ENCODE data around the gene ERI3. TPM values are rescaled to one million over a fixed set of nuclear protein-coding genes. Genes with fewer than 3 reads are reported as not detected.

Gene ERI3
- total RNA-seq, 1 donor from 2014 or later = 72.7 TPM

- TF ChIP-seq CTCF (conservative IDR thresholded peaks at IDR 0.05) = no peak
- Mint-ChIP-seq H3K4me1 (ENCODE audit: unreplicated experiment) (peaks cover 25% of the 10 kb centered on the region), H3K4me3 (no peak overlapping the region), H3K27ac (no peak overlapping the region), H3K9me3 (no peaks in the 10 kb centered on the region), H3K27me3 (no peaks in the 10 kb centered on the region), H3K36me3 (peaks cover 32% of the 10 kb centered on the region)
- no peak for DNase-seq (ENCODE audit: extremely low spot score, unreplicated experiment)
These were observed 32.7 kb downstream of the ERI3 start for GRCh38 chr1:44322367-44322766.

DNA sequence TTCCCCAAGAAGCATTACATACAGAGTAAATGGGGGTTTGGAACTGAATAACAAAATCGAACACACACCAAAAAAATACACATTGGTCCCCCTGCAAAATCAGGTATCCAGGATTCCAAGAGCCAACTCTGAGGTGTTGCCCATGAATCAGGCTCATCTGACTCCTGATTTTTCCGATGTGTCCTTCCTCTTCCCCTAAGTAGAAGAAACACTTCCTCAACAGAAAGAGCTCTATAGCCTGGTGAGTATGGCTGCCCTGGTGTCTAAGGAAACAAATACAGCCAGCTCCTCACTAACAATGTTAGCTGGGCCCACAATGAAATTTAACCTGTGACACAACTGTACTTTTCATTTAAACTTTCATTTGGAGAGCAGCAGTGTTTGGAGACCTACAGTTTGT, 33.6 kb downstream of the ERI3 start:
- no peaks in the 10 kb centered on the region for H3K9me3 Mint-ChIP-seq
- DNase-seq (ENCODE audit: extremely low spot score, unreplicated experiment) = no peak
- no peaks in the 10 kb centered on the region for H3K27me3 Mint-ChIP-seq
- H3K36me3 Mint-ChIP-seq = peaks cover 35% of the 10 kb centered on the region
- H3K27ac Mint-ChIP-seq = no peak overlapping the region
- peaks cover 28% of the 10 kb centered on the region for H3K4me1 Mint-ChIP-seq (ENCODE audit: unreplicated experiment)
- no peak for TF ChIP-seq CTCF (conservative IDR thresholded peaks at IDR 0.05)
- H3K4me3 Mint-ChIP-seq = no peak overlapping the region

GRCh38 chr1:44318097-44319088, 36.7 kb downstream of the ERI3 start:
- Mint-ChIP-seq H3K27me3 (no peaks in the 10 kb centered on the region), H3K27ac (peak overlapping the region; percentile 30), H3K4me1 (ENCODE audit: unreplicated experiment) (peaks cover 24% of the 10 kb centered on the region), H3K9me3 (no peaks in the 10 kb centered on the region), H3K4me3 (no peak overlapping the region), H3K36me3 (peaks cover 28% of the 10 kb centered on the region)
- TF ChIP-seq CTCF (conservative IDR thresholded peaks at IDR 0.05) = peak; percentile 89
- no peak for DNase-seq (ENCODE audit: extremely low spot score, unreplicated experiment)

- H3K36me3 Mint-ChIP-seq = peaks cover 23% of the 10 kb centered on the region
- H3K9me3 Mint-ChIP-seq = no peaks in the 10 kb centered on the region
- TF ChIP-seq CTCF (conservative IDR thresholded peaks at IDR 0.05) = no peak
- no peak overlapping the region for H3K4me3 Mint-ChIP-seq
- no peaks in the 10 kb centered on the region for H3K27me3 Mint-ChIP-seq
- no peak for DNase-seq (ENCODE audit: extremely low spot score, unreplicated experiment)
- H3K27ac Mint-ChIP-seq = peak overlapping the region; percentile 20
- H3K4me1 Mint-ChIP-seq (ENCODE audit: unreplicated experiment) = peaks cover 34% of the 10 kb centered on the region
These were observed 38.8 kb downstream of the ERI3 start for GRCh38 chr1:44316231-44316759.

DNA sequence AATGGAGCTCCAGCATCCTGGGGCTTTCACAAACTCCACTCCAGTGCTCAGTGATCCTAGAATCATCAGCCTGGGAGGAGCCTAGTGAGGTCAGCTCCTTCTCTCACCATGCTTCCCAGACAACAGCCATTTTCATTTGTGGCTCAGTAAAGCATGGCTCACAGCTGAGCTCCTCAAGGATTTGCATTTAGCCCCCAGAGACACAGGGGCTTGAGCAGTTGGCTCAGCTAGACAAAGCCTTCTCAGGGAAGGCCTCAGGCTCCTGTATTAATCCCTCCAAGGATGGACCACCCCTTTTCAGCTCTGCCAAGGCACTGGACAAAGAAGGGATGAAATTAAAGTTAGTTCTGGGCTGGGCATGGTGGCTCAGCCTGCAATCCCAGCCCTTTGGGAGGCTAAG, 39.5 kb downstream of the ERI3 start:
- Mint-ChIP-seq H3K9me3 (no peaks in the 10 kb centered on the region), H3K27me3 (no peaks in the 10 kb centered on the region), H3K27ac (no peak overlapping the region), H3K4me3 (no peak overlapping the region), H3K4me1 (ENCODE audit: unreplicated experiment) (peaks cover 34% of the 10 kb centered on the region), H3K36me3 (peaks cover 23% of the 10 kb centered on the region)
- no peak for TF ChIP-seq CTCF (conservative IDR thresholded peaks at IDR 0.05)
- no peak for DNase-seq (ENCODE audit: extremely low spot score, unreplicated experiment)

Measured in type B pancreatic cell (in vitro differentiated cells).